K562 (cell line): ENCODE data around the gene SHMT1. TPM values are rescaled to one million over a fixed set of nuclear protein-coding genes. Genes with fewer than 3 reads are reported as not detected.

ENCODE experiments used
- CBX8 ChIP-seq: fragments of 200-600 bp; sonication (generic); IDR thresholded peaks from 2 replicates; pipeline ENCODE4 v1.6.1; 2012; ENCODE audit warnings: borderline replicate concordance, mixed run types, low read depth, mild to moderate bottlenecking, moderate library complexity, mixed read lengths, low read length, control low read depth, inconsistent platforms; ENCODE audit not compliant: poor library complexity, severe bottlenecking; ENCODE audit errors: extremely low read depth
- EGR1 ChIP-seq: fragments of 450-650 bp; conservative IDR thresholded peaks from 2 replicates; pipeline ENCODE4 v1.6.1; 2017; ENCODE audit warnings: mild to moderate bottlenecking
- ETV1 ChIP-seq: fragments of 450-650 bp; conservative IDR thresholded peaks from 2 replicates; pipeline ENCODE4 v1.6.1; 2016; ENCODE audit warnings: missing genetic modification characterization, control low read depth, low read depth, missing compliant biosample characterization
- GATAD2A ChIP-seq: fragments of 450-650 bp; IDR thresholded peaks from 2 replicates; pipeline ENCODE4 v1.6.1; 2017
- GATAD2B ChIP-seq: fragments of 450-650 bp; IDR thresholded peaks from 2 replicates; pipeline ENCODE4 v1.6.1; 2017; ENCODE audit warnings: mild to moderate bottlenecking, borderline replicate concordance
- GTF2E2 ChIP-seq: fragments of 200-800 bp; sonication (Bioruptor generic); IDR thresholded peaks from 2 replicates; pipeline ENCODE4 v1.6.1; 2016; ENCODE audit warnings: missing genetic modification characterization, missing compliant biosample characterization
- MBD2 ChIP-seq: sonication (generic); IDR thresholded peaks from 2 replicates; pipeline ENCODE4 v1.6.1; 2016; ENCODE audit warnings: low read depth, borderline replicate concordance
- POLR2AphosphoS2 ChIP-seq: IDR thresholded peaks from 2 replicates; pipeline ENCODE4 v1.6.1; 2012; ENCODE audit warnings: low read length, improper control_type of control experiment
- TBP ChIP-seq: optimal IDR thresholded peaks from 2 replicates; pipeline ENCODE3; 2011; ENCODE audit warnings: low read depth, low read length, improper control_type of control experiment
- TOE1 ChIP-seq, 2 experiments: fragments of 450-650 bp in 1 of 2; sonication (generic) in 1 of 2; formaldehyde crosslinking in 1 of 2; IDR thresholded peaks; 2 replicates each; pipeline versions ENCODE4 v1.7.1 to v1.8.0; 2016 to 2022; ENCODE audit warnings: borderline replicate concordance in 2 of 2, mild to moderate bottlenecking in 2 of 2, antibody characterized with exemption in 1 of 2, inconsistent platforms in 1 of 2, low read depth in 1 of 2, missing genetic modification reagents in 1 of 2, moderate library complexity in 1 of 2
- ZKSCAN3 ChIP-seq: fragments of 250-450 bp; sonication (Bioruptor Pico); IDR thresholded peaks from 2 replicates; pipeline ENCODE4 v1.4.0; 2020
- ZNF75A ChIP-seq: fragments of 450-650 bp; formaldehyde crosslinking; IDR thresholded peaks from 2 replicates; pipeline ENCODE4 v1.4.0; 2020; ENCODE audit warnings: mild to moderate bottlenecking
- polyA plus RNA-seq, 8 experiments: library from polyadenylated mRNA; depleted of rRNA in 4 of 8; stranded (reverse) in 5 of 8; unstranded in 3 of 8; fragments of >200 nt; fragmentation: Nextera tagmentation in 2 of 8; fragmentation: Illumina TruSeq in 1 of 8; extraction: Ambion mirVana in 2 of 8; extraction: Trizol in 1 of 8; gene quantifications; 2 replicates each; pipeline versions ENCODE4 v1.2.1 to v1.2.3, GENCODE V29; 2011 to 2014; ENCODE audit warnings: inconsistent platforms in 1 of 8, missing spikeins in 1 of 8
- total RNA-seq, 7 experiments: library from RNA; depleted of rRNA in 6 of 7; stranded (reverse); fragments of >200 nt in 6 of 7; fragmentation: Illumina TruSeq in 2 of 7; extraction: Trizol in 2 of 7; gene quantifications; 2 replicates each; pipeline versions ENCODE4 v1.2.1 to v1.2.3, GENCODE V29; 2011 to 2021; ENCODE audit warnings: low replicate concordance in 1 of 7
- TF ChIP-seq, protein P1 (sequence below): sonication (generic); formaldehyde crosslinking; IDR thresholded peaks from 2 replicates; pipeline ENCODE4 v1.8.1; 2023; ENCODE audit warnings: missing genetic modification reagents, mild to moderate bottlenecking, borderline replicate concordance
- TF ChIP-seq, protein P2 (sequence below): fragments of 250-450 bp; sonication (Bioruptor Pico); IDR thresholded peaks from 2 replicates; pipeline ENCODE4 v1.5.0; 2021
- TF ChIP-seq, protein P3 (sequence below): fragments of 250-450 bp; sonication (Bioruptor Pico); IDR thresholded peaks from 2 replicates; pipeline ENCODE4 v1.5.0; 2021; ENCODE audit warnings: mild to moderate bottlenecking, moderate library complexity
- TF ChIP-seq, protein P4 (sequence below): sonication (generic); formaldehyde crosslinking; IDR thresholded peaks from 2 replicates; pipeline ENCODE4 v1.9.0; 2022; ENCODE audit warnings: mild to moderate bottlenecking, missing genetic modification reagents

The SHMT1 gene
- total and polyA plus RNA-seq, 9 of the 15 experiments (the other 6 are each of a cell fraction or from before 2014, with no cell fraction given) = 3.3 to 31.2 (median 23.3) TPM

DNA sequence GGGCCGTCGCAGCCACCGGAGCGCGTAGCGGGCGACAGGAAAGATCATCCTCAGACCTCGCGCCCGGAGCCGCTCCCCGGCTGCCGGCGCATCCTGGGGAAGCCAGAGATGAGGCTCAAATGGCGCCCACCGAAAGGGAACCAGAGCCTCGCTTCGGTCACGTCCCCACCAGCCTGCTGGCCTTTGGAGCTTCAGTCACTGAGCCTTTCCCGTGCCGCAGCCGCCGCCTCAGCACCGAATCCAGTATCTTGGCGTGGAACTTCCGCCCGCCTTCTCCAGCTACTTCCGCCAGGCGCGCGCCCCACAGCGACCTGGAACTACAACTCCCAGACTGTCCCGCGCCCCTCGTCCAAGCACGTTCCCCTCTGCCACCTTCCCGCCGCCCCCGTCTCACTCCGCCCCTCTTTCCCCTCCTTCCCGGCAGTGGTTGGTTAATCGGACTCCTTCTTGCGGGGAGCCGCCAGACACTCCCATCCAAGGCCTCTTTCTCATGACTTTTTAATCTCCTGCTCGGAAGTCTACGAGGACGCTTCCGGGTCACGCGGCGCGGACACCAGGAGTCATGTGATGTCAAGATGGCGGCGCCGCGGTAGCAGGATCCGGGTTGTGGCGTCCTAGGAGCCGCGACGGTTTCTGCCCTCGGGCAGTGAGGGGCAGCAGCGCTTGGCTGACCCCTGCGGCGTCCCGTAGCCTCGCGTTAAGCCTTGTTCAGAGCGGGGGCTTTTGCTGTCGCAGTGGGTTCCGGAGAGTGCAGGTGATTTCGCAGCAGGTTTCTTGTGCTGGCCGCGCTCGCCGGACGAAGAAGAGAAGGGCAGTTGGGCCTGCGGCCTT is 48.4 kb downstream of the SHMT1 start, which contains the start of the genes SMCR8 and TOP3A (continued):
- TF ChIP-seq, protein P1, sequence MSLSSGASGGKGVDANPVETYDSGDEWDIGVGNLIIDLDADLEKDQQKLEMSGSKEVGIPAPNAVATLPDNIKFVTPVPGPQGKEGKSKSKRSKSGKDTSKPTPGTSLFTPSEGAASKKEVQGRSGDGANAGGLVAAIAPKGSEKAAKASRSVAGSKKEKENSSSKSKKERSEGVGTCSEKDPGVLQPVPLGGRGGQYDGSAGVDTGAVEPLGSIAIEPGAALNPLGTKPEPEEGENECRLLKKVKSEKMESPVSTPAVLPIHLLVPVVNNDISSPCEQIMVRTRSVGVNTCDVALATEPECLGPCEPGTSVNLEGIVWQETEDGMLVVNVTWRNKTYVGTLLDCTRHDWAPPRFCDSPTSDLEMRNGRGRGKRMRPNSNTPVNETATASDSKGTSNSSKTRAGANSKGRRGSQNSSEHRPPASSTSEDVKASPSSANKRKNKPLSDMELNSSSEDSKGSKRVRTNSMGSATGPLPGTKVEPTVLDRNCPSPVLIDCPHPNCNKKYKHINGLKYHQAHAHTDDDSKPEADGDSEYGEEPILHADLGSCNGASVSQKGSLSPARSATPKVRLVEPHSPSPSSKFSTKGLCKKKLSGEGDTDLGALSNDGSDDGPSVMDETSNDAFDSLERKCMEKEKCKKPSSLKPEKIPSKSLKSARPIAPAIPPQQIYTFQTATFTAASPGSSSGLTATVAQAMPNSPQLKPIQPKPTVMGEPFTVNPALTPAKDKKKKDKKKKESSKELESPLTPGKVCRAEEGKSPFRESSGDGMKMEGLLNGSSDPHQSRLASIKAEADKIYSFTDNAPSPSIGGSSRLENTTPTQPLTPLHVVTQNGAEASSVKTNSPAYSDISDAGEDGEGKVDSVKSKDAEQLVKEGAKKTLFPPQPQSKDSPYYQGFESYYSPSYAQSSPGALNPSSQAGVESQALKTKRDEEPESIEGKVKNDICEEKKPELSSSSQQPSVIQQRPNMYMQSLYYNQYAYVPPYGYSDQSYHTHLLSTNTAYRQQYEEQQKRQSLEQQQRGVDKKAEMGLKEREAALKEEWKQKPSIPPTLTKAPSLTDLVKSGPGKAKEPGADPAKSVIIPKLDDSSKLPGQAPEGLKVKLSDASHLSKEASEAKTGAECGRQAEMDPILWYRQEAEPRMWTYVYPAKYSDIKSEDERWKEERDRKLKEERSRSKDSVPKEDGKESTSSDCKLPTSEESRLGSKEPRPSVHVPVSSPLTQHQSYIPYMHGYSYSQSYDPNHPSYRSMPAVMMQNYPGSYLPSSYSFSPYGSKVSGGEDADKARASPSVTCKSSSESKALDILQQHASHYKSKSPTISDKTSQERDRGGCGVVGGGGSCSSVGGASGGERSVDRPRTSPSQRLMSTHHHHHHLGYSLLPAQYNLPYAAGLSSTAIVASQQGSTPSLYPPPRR (CRISPR knock-in tag) = 0 out of 2 replicates have a peak, but pooled peaks have one; percentile 18
- TF ChIP-seq MBD2 = peak; percentile 66
- peak; percentile 83 for TF ChIP-seq EGR1
- no peak for TF ChIP-seq GATAD2A
- TF ChIP-seq POLR2AphosphoS2 = no peak
- TF ChIP-seq ZKSCAN3 (CRISPR knock-in tag) = no peak
- peak; percentile 79 for TF ChIP-seq TBP
- TF ChIP-seq ETV1 (tag) = 0 out of 2 replicates have a peak, but pooled peaks have one; percentile 33
- TF ChIP-seq CBX8 = no peak
- TF ChIP-seq GATAD2B = no peak
- no peak for TF ChIP-seq ZNF75A (CRISPR knock-in tag)
- TF ChIP-seq, protein P2, sequence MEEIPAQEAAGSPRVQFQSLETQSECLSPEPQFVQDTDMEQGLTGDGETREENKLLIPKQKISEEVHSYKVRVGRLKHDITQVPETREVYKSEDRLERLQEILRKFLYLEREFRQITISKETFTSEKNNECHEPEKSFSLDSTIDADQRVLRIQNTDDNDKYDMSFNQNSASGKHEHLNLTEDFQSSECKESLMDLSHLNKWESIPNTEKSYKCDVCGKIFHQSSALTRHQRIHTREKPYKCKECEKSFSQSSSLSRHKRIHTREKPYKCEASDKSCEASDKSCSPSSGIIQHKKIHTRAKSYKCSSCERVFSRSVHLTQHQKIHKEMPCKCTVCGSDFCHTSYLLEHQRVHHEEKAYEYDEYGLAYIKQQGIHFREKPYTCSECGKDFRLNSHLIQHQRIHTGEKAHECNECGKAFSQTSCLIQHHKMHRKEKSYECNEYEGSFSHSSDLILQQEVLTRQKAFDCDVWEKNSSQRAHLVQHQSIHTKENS (CRISPR knock-in tag) = no peak
- TF ChIP-seq, protein P3, sequence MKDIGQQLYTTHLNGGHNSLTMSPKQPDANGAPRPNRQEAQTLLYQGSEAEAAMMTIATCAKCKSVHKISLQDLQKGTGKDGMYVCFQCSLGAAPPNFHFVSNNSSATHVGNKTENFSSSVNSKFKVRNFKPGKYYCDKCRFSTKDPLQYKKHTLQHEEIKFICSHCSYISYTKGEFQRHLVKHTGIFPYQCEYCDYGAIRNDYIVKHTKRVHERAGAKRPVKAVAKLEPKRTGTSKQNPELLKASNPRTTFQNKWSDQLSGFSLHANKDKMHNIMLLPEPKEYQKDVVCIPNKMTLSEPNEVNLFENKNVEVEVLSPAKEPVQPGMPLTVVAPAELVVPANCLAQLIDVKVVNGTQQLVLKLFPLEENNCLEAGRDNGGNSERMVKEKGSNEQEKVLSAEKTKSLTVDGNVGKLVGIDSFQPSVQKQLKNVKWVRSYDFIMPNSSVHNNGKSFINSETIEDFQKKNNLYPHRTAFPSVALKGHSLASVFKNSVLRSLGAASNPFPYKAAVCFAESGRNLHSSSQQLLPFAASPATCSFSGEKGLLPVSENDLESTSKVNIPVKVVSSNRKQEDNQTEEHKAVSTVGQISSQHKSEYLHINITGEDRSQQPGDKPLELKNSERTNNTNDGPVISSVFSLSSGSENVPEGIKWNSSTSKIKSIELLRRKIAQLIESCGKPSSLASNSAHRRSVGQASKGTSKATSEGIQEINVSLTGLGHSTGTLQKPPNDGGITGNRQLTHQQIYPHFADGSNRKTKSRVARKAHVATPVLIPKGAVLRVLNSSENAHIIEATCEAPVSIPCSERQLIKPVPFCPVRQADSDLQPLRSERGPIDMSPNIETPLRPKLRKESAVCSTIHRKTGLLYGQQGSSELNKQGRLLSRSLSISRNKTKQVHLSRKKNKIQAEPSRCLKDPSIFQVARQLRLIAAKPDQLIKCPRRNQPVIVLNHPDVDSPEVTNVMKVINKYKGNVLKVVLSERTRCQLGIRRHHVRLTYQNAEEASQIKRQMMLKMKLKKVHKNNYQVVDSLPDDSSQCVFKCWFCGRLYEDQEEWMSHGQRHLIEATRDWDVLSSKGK (CRISPR knock-in tag) = no peak
- TF ChIP-seq, protein P4, sequence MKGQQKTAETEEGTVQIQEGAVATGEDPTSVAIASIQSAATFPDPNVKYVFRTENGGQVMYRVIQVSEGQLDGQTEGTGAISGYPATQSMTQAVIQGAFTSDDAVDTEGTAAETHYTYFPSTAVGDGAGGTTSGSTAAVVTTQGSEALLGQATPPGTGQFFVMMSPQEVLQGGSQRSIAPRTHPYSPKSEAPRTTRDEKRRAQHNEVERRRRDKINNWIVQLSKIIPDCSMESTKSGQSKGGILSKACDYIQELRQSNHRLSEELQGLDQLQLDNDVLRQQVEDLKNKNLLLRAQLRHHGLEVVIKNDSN (CRISPR knock-in tag) = peak; percentile 99
- no peak for TF ChIP-seq GTF2E2 (tag)
- TF ChIP-seq TOE1 (IDR thresholded peaks at IDR 0.05; ENCODE audit: borderline replicate concordance) = peak; percentile 98
- 0 out of 2 replicates have a peak, but pooled peaks have one; percentile 13 for TF ChIP-seq TOE1 (CRISPR knock-in tag; IDR thresholded peaks at IDR 0.05; ENCODE audit: borderline replicate concordance, low read depth)
